Thyroid gland (tissue), 4 donors: ENCODE measurements around the gene COL9A3. TPM values are rescaled to one million over a fixed set of nuclear protein-coding genes. Genes with fewer than 3 reads are reported as not detected.

Source experiments
- DNase-seq, 2 donors: peaks; one replicate each; pipeline ENCODE4 v3.0.0-alpha.2; 2019
- H3K27ac ChIP-seq, 3 donors: fragments of 200-600 bp; sonication (generic); 1 replicate in 2 of 3; 2 replicates in 1 of 3; pipeline ENCODE4 v1.5.1; 2016 to 2019; ENCODE audit warnings: mild to moderate bottlenecking in 1 of 3, moderate library complexity in 1 of 3
- H3K27me3 ChIP-seq: fragments of 200-600 bp; sonication (generic); one replicate; pipeline ENCODE4 v1.5.1; 2019
- H3K36me3 ChIP-seq, 2 donors: fragments of 200-600 bp; sonication (generic); one replicate each; pipeline ENCODE4 v1.5.1; 2016 to 2019
- H3K4me1 ChIP-seq, 2 donors: fragments of 200-600 bp; sonication (generic); one replicate each; pipeline ENCODE4 v1.5.1; 2017 to 2019
- H3K4me3 ChIP-seq, 3 donors: fragments of 200-600 bp; sonication (generic); replicated peaks in 1 of 3; 1 replicate in 2 of 3; 2 replicates in 1 of 3; pipeline ENCODE4 v1.5.1; 2016; ENCODE audit warnings: mild to moderate bottlenecking in 1 of 3
- H3K9me3 ChIP-seq: fragments of 200-600 bp; sonication (generic); one replicate; pipeline ENCODE4 v1.5.1; 2017
- POLR2A ChIP-seq, 2 donors: fragments of 450-650 bp; IDR thresholded peaks; one replicate each; pipeline ENCODE4 v1.6.1; 2017; ENCODE audit warnings: antibody characterized with exemption in 2 of 2, mild to moderate bottlenecking in 2 of 2, moderate library complexity in 1 of 2
- WGBS, 2 donors: methylation state at CpG; one replicate each; pipeline ENCODE4 v1.1.5; 2017; 5-methylcytosine and 5-hydroxymethylcytosine counted together
- intact Hi-C: fragments of 100-400 bp; cut with DNase I; formaldehyde crosslinking; loops from one replicate; pipeline ENCODE4 v1.15.1; 2023
- total RNA-seq, 4 donors: library from RNA; depleted of rRNA; stranded (reverse); fragments of >200 nt; gene quantifications; one replicate each; pipeline ENCODE4 v1.2.3, GENCODE V29; 2016
- TF ChIP-seq, protein P1 (sequence below), 6 experiments: fragments of 200-600 bp in 3 of 6; fragments of 450-650 bp in 3 of 6; sonication (generic) in 3 of 6; IDR thresholded peaks; one replicate each; pipeline ENCODE4 v1.5.1; 2016 to 2019; ENCODE audit warnings: antibody characterized with exemption in 6 of 6, mild to moderate bottlenecking in 2 of 6, inconsistent platforms in 1 of 6, moderate library complexity in 1 of 6

COL9A3 gene
- total RNA-seq, 4 donors from 2014 or later: 5.3 to 113 (median 62.8) TPM

DNA sequence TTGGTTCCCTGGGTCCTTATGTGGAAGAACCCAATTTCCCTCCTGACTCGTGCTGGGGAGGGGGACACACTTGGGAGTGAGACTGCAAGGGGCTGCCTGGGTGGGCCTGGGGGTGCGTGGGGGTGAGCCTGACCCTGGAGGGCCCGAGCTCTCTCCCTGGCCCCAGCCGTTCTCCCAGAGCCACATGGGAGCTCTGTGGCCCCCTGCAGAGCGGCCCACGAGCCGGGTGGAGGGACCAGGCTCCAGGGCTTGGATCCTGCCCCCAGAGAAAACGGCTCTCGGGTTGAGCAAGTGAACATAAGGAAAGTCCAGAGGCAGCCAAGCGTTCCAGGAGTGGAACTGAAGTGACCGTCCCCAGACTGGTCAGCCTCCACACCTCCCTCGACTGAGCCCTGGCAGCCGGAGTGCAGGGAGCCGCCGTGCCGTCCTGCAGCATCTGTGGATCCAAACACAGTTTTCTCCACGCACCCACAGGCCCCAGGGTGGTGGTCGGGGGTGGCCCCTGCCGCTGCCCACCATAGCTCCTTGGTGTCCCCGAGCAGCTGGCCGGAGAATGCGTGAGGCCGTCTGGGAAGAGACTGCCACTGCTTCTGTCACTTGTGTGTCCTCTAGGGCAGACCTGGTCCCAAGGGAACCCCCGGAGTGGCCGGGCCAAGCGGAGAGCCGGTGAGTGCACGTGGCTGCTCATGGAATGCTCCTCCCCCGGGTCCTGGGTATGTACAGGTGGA is 10.6 kb downstream of the COL9A3 start:
- intact Hi-C loops: no loop called here
- H3K4me3 ChIP-seq: no peak overlapping the region
- no peaks in the 10 kb centered on the region for H3K27me3 ChIP-seq
- 32% methylated on average over 16 of the region's 29 CpGs; no CpG with 5 or more reads in 1 of the 2 donors for WGBS, 2 donors
- no peaks in the 10 kb centered on the region for H3K9me3 ChIP-seq
- TF ChIP-seq, protein P1, sequence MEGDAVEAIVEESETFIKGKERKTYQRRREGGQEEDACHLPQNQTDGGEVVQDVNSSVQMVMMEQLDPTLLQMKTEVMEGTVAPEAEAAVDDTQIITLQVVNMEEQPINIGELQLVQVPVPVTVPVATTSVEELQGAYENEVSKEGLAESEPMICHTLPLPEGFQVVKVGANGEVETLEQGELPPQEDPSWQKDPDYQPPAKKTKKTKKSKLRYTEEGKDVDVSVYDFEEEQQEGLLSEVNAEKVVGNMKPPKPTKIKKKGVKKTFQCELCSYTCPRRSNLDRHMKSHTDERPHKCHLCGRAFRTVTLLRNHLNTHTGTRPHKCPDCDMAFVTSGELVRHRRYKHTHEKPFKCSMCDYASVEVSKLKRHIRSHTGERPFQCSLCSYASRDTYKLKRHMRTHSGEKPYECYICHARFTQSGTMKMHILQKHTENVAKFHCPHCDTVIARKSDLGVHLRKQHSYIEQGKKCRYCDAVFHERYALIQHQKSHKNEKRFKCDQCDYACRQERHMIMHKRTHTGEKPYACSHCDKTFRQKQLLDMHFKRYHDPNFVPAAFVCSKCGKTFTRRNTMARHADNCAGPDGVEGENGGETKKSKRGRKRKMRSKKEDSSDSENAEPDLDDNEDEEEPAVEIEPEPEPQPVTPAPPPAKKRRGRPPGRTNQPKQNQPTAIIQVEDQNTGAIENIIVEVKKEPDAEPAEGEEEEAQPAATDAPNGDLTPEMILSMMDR (IDR thresholded peaks at IDR 0.05): no peak
- no peak for TF ChIP-seq POLR2A (IDR thresholded peaks at IDR 0.05)
- H3K36me3 ChIP-seq: no peaks in the 10 kb centered on the region
- peak overlapping the region; percentile 52 to 76 (median 70) for H3K27ac ChIP-seq
- peaks cover 33 to 79% of the 10 kb centered on the region in 2 donors for H3K4me1 ChIP-seq
- DNase-seq: peak; percentile 84 to 87

DNA sequence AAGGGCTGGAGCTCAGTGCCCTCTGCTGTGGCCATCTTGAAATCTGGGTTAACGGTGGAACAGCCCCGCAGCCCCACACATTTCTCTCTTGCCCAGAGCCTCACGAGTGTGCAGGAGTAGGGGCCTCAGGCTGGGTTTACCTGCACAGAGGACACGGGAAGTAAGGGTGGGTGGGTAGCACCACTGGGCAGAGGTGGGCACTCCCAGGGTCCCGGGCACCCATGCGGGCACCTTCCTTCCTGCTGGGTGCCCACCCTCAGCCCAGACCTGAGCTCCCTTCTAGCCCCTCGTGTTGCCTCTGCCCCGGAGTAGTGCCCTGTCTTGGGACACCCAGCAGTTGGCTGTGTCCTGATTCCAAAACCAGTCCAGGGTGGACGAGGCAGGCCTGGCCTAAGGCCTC is 11.2 kb downstream of the COL9A3 start:
- TF ChIP-seq POLR2A (IDR thresholded peaks at IDR 0.05): no peak
- TF ChIP-seq, protein P1 (IDR thresholded peaks at IDR 0.05): no peak
- 83% methylated on average over 6 of the region's 9 CpGs; no CpG with 5 or more reads in 1 of the 2 donors for WGBS, 2 donors
- no peak for DNase-seq
- peaks cover 39 to 79% of the 10 kb centered on the region in 2 donors for H3K4me1 ChIP-seq
- peak overlapping the region in 1 of 3 donors; percentile 70 for H3K27ac ChIP-seq
- H3K36me3 ChIP-seq: no peaks in the 10 kb centered on the region
- H3K9me3 ChIP-seq: no peaks in the 10 kb centered on the region
- no peaks in the 10 kb centered on the region for H3K27me3 ChIP-seq
- intact Hi-C loops: no loop called here
- no peak overlapping the region for H3K4me3 ChIP-seq

DNA sequence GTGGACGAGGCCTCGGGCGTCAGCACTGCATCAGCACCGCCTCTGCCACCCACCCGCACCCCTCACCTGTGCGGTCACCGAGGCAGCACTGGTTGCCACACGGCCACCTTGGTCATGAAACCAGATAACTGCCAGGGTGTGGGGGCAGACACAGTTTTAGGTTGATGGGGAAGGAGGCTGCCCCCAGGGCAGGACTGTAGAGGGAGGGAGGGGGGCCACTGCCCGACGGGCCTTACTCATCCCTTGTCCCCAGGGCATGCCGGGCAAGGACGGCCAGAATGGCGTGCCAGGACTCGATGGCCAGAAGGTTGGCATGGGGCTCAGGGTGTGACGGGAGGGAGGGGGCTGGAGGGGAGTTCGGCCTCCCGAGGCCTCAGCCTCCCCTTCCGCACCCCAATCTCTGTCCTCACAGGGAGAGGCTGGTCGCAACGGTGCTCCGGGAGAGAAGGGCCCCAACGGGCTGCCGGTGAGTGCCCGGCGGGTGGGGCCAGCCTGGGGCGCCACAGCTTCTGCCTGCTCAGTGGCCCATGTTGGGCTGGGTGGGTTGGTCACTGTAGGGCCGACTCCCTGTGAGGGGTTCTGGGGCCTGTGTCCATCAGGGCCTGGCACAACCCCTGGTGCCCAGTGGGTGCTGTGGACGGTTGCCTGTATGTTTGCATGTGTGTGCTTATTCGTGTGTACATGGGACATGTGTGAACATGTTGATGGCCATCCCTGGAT is 11.8 kb downstream of the COL9A3 start:
- TF ChIP-seq POLR2A (IDR thresholded peaks at IDR 0.05): no peak
- TF ChIP-seq, protein P1 (IDR thresholded peaks at IDR 0.05): no peak
- no peaks in the 10 kb centered on the region for H3K36me3 ChIP-seq
- DNase-seq: no peak
- peak overlapping the region in 1 of 3 donors; percentile 70 for H3K27ac ChIP-seq
- no peaks in the 10 kb centered on the region for H3K27me3 ChIP-seq
- H3K4me3 ChIP-seq: no peak overlapping the region
- no peaks in the 10 kb centered on the region for H3K9me3 ChIP-seq
- WGBS, 2 donors: 68 to 76% methylated on average over 16 to 21 of the region's 29 CpGs
- peaks cover 42 to 79% of the 10 kb centered on the region in 2 donors for H3K4me1 ChIP-seq
- intact Hi-C loops: no loop called here

DNA sequence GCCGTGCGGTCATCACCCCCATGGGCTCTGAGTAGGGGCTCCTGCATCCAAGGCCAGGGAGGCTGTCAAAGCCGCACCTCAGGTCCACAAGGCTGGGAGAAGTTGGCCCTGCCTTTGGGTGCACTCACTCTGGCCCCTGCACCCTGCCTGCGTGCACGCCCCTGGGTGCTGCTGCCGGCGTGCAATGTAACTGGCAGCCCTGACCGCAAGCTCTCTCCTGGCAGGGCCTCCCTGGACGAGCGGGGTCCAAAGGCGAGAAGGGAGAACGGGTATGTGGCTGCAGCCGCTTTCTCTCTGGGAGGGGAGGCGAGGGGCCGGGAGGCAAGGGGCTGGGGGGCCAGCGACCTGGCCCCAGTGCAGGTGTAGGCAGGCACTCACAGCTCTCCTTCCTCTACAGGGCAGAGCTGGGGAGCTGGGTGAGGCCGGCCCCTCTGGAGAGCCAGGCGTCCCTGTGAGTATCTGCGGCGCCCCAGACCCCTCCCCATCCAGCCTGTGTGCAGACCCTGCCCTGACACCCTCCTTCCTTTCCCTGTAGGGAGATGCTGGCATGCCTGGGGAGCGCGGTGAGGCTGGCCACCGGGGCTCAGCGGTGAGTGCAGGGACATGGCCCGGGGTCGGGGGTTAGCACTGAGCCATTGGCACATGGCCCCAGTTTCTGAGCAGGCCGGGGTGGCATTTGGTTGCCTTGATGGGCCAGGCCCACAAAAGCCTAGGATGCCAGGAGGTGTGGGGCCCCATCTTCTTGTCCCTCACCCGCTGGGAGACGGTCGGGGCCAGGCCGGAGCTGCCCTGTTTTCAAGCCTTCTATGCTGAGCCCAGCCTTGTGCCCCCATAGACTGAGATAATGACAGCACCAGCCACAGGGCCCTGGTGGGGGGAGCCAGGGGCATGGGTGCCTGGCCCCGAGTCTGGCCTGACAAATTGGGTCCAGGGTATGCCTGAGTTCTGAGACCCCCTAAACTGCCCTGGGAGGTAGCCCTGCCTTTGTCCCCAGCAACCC is 12.7 kb downstream of the COL9A3 start:
- no peak overlapping the region for H3K4me3 ChIP-seq
- no peak for DNase-seq
- TF ChIP-seq, protein P1 (IDR thresholded peaks at IDR 0.05): no peak
- TF ChIP-seq POLR2A (IDR thresholded peaks at IDR 0.05): no peak
- intact Hi-C loops: no loop called here
- no peaks in the 10 kb centered on the region for H3K27me3 ChIP-seq
- no peaks in the 10 kb centered on the region for H3K36me3 ChIP-seq
- 90 to 93% methylated on average over 14 to 25 of the region's 32 CpGs for WGBS, 2 donors
- H3K27ac ChIP-seq: peak overlapping the region in 1 of 3 donors; percentile 17
- no peaks in the 10 kb centered on the region for H3K9me3 ChIP-seq
- peaks cover 37 to 70% of the 10 kb centered on the region in 2 donors for H3K4me1 ChIP-seq
